Ovary (tissue), 3 donors: ENCODE measurements around the gene IFI44L.

ENCODE experiments used
- CTCF ChIP-seq, 3 donors: fragments of 450-650 bp in 2 of 3; fragments of 200-600 bp in 1 of 3; IDR thresholded peaks; one replicate each; pipeline versions ENCODE4 v1.5.1 to v1.8.0; 2016 to 2022; ENCODE audit warnings: antibody characterized with exemption in 3 of 3, mild to moderate bottlenecking in 1 of 3
- EP300 ChIP-seq: sonication (generic); formaldehyde crosslinking; IDR thresholded peaks from one replicate; pipeline ENCODE4 v1.6.1; 2017; ENCODE audit warnings: antibody characterized with exemption
- donor health status: DM: no; HTN: no; CAD: no.

DNA sequence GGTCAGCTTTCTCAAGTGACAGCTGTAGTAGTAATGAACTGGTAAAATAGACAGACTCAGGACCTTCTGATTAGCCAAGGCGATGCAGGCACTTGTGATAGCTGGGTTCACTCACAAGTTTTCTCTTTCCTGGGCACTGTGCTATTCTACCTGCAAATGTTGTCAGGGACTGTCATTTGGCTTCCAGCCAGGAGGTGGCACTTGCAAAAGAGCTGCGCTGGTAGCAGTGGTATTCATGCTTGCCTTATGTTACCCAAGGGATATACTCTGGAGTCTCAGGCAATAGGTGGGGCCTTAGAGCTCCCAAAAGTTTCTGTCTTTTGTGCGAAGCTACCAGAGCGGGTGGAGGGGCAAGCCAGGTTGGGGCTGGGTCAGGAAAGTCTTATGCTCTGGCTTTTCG, 52.9 kb downstream of the IFI44L start:
- TF ChIP-seq CTCF (IDR thresholded peaks at IDR 0.05) (no peak), EP300 (no peak)
